HCT116 (cell line): Measurements from ENCODE around the gene ELMOD1. TPM values are rescaled to one million over a fixed set of nuclear protein-coding genes. Genes with fewer than 3 reads are reported as not detected.

Source experiments
- ATAC-seq: fragments of 200-7000 bp; cut with Tn5 transposase; 2 replicates; pipeline ENCODE4 v1.9.1; 2020; ENCODE audit warnings: mild to moderate bottlenecking, moderate library complexity
- BruUV-seq: library from RNA; stranded (reverse); fragments of 400-500 nt; replicated peaks from 2 replicates; lab custom pipeline; 2021; lab: Mats Ljungman, UMichigan
- CTCF ChIA-PET: fragments of 300-600 bp; sonication (Branson Sonifier 250); formaldehyde crosslinking; loops from one replicate; lab custom pipeline; 2021; ENCODE audit warnings: antibody characterized with exemption; lab: Charles Lee
- POLR2A ChIA-PET: fragments of 300-600, 350-600 bp; sonication (Branson Sonifier 250); formaldehyde crosslinking; loops from one replicate; lab custom pipeline; 2021; ENCODE audit warnings: antibody characterized with exemption; lab: Charles Lee
- RAD21 ChIA-PET, 2 experiments: fragments of 300-600 bp; sonication (Branson Sonifier 250); formaldehyde crosslinking; loops; one replicate each; lab custom pipeline; 2023; ENCODE audit warnings: low total read pairs in 2 of 2; ENCODE audit not compliant: uncharacterized antibody in 2 of 2, unreplicated experiment in 2 of 2, low non-redundant PET in 1 of 2; lab: Charles Lee
- DNase-seq: peaks from one replicate; pipeline ENCODE4 v3.0.0-alpha.2; 2010; ENCODE audit warnings: low read depth, low spot score
- H2AFZ ChIP-seq: fragments of 200-600 bp; shearing (Covaris generic), sonication (generic); 2 replicates; pipeline ENCODE4 v1.6.1; 2017; ENCODE audit warnings: low read depth, mixed run types, mixed read lengths, antibody characterized with exemption, low read length; ENCODE audit not compliant: poor library complexity, severe bottlenecking
- H3K27ac ChIP-seq: 2 replicates; pipeline ENCODE4 v1.5.1; 2012; ENCODE audit warnings: low read depth, low read length
- H3K27me3 ChIP-seq: fragments of 200-600 bp; sonication (generic); 2 replicates; pipeline ENCODE4 v1.6.1; 2016; ENCODE audit warnings: mixed run types, low read length, mixed read lengths; ENCODE audit not compliant: insufficient read depth
- H3K36me3 ChIP-seq, 2 experiments: fragments of 200-500 bp in 1 of 2; fragments of 200-600 bp in 1 of 2; sonication (Bioruptor generic) in 1 of 2; sonication (generic) in 1 of 2; 2 replicates each; pipeline versions ENCODE4 v1.5.1 to v1.6.1; 2014 to 2016; ENCODE audit warnings: low read length in 2 of 2, inconsistent platforms in 1 of 2, mixed read lengths in 1 of 2, mixed run types in 1 of 2; ENCODE audit not compliant: insufficient read depth in 2 of 2, control insufficient read depth in 1 of 2
- H3K4me1 ChIP-seq, 2 experiments: fragments of 200-600 bp in 1 of 2; sonication (generic) in 1 of 2; 2 replicates each; pipeline versions ENCODE4 v1.5.1 to v1.6.1; 2012 to 2017; ENCODE audit warnings: low read length in 2 of 2, inconsistent platforms in 1 of 2, mild to moderate bottlenecking in 1 of 2, mixed read lengths in 1 of 2, mixed run types in 1 of 2, moderate library complexity in 1 of 2; ENCODE audit not compliant: insufficient read depth in 2 of 2, control insufficient read depth in 1 of 2
- H3K4me2 ChIP-seq: fragments of 200-600 bp; sonication (generic); 2 replicates; pipeline ENCODE4 v1.6.1; 2017; ENCODE audit warnings: mixed run types, low read length, mixed read lengths
- H3K4me3 ChIP-seq, 2 experiments: fragments of 200-600 bp in 1 of 2; sonication (generic) in 1 of 2; replicated peaks in 1 of 2; 2 replicates each; pipeline ENCODE4 v1.5.1; 2011 to 2016; ENCODE audit warnings: low read length in 2 of 2, control low read depth in 1 of 2, low read depth in 1 of 2, mild to moderate bottlenecking in 1 of 2, mixed read lengths in 1 of 2, mixed run types in 1 of 2
- H3K79me2 ChIP-seq: fragments of 200-600 bp; sonication (generic); 2 replicates; pipeline ENCODE4 v1.6.1; 2017; ENCODE audit warnings: mild to moderate bottlenecking, mixed run types, low read length, moderate library complexity, mixed read lengths; ENCODE audit not compliant: insufficient read depth
- H3K9ac ChIP-seq: fragments of 200-600 bp; sonication (generic); 2 replicates; pipeline ENCODE4 v1.6.1; 2016; ENCODE audit warnings: low read length, mixed read lengths
- H3K9me2 ChIP-seq: fragments of 200-600 bp; sonication (generic), shearing (Covaris generic); 2 replicates; pipeline ENCODE4 v1.6.1; 2017; ENCODE audit warnings: mixed run types, mild to moderate bottlenecking, moderate library complexity; ENCODE audit not compliant: insufficient read depth
- H3K9me3 ChIP-seq, 2 experiments: fragments of 200-500 bp in 1 of 2; fragments of 200-600 bp in 1 of 2; sonication (Bioruptor generic) in 1 of 2; sonication (generic) in 1 of 2; 2 replicates each; pipeline ENCODE4 v1.6.1; 2014 to 2017; ENCODE audit warnings: low read length in 2 of 2, mixed read lengths in 2 of 2, inconsistent platforms in 1 of 2, low read depth in 1 of 2, mild to moderate bottlenecking in 1 of 2, mixed run types in 1 of 2, moderate library complexity in 1 of 2; ENCODE audit not compliant: control insufficient read depth in 1 of 2, insufficient read depth in 1 of 2
- H4K20me1 ChIP-seq: fragments of 200-600 bp; sonication (generic), shearing (Covaris generic); 2 replicates; pipeline ENCODE4 v1.6.1; 2017; ENCODE audit warnings: mixed run types, mild to moderate bottlenecking, moderate library complexity; ENCODE audit not compliant: insufficient read depth
- CBX3 ChIP-seq: IDR thresholded peaks from 2 replicates; pipeline ENCODE4 v1.6.1; 2012; ENCODE audit warnings: low read depth
- CEBPB ChIP-seq: IDR thresholded peaks from 2 replicates; pipeline ENCODE4 v1.6.1; 2012; ENCODE audit warnings: low read depth
- CTCF ChIP-seq, 3 experiments: fragments of 200-600 bp in 1 of 3; sonication (generic) in 1 of 3; IDR thresholded peaks in 2 of 3; conservative IDR thresholded peaks in 1 of 3; 2 replicates each; pipeline ENCODE4 v1.5.1; 2012 to 2017; ENCODE audit warnings: low read depth in 2 of 3, low read length in 2 of 3, antibody characterized with exemption in 1 of 3, borderline replicate concordance in 1 of 3, control low read depth in 1 of 3, mild to moderate bottlenecking in 1 of 3, mixed read lengths in 1 of 3, mixed run types in 1 of 3, moderate library complexity in 1 of 3; ENCODE audit not compliant: insufficient read depth in 1 of 3
- EGR1 ChIP-seq: IDR thresholded peaks from 2 replicates; pipeline ENCODE4 v1.6.1; 2012; ENCODE audit warnings: low read depth
- ELF1 ChIP-seq: IDR thresholded peaks from 2 replicates; pipeline ENCODE4 v1.6.1; 2012; ENCODE audit warnings: low read depth, borderline replicate concordance
- EZH2 ChIP-seq: fragments of 200-600 bp; sonication (generic); IDR thresholded peaks from 2 replicates; pipeline ENCODE4 v1.6.1; 2017; ENCODE audit warnings: antibody characterized with exemption, mixed run types
- JUND ChIP-seq: IDR thresholded peaks from 2 replicates; pipeline ENCODE4 v1.6.1; 2012
- MAX ChIP-seq: IDR thresholded peaks from 2 replicates; pipeline ENCODE4 v1.6.1; 2012
- POLR2A ChIP-seq: IDR thresholded peaks from 2 replicates; pipeline ENCODE4 v1.7.0; 2011; ENCODE audit warnings: borderline replicate concordance; ENCODE audit not compliant: insufficient read depth, insufficient read length; ENCODE audit errors: extremely low read depth
- POLR2AphosphoS5 ChIP-seq: IDR thresholded peaks from 2 replicates; pipeline ENCODE4 v1.6.1; 2011; ENCODE audit warnings: mild to moderate bottlenecking, low read depth, low read length, moderate library complexity
- RAD21 ChIP-seq: IDR thresholded peaks from 2 replicates; pipeline ENCODE4 v1.6.1; 2012; ENCODE audit warnings: low read depth, mild to moderate bottlenecking
- SIN3A ChIP-seq: IDR thresholded peaks from 2 replicates; pipeline ENCODE4 v1.6.1; 2012; ENCODE audit warnings: low read depth
- SP1 ChIP-seq: IDR thresholded peaks from 2 replicates; pipeline ENCODE4 v1.6.1; 2012; ENCODE audit warnings: low read depth
- SRF ChIP-seq: IDR thresholded peaks from 2 replicates; pipeline ENCODE4 v1.6.1; 2012; ENCODE audit warnings: low read depth
- TCF7L2 ChIP-seq: IDR thresholded peaks from 2 replicates; pipeline ENCODE4 v1.7.0; 2011; ENCODE audit warnings: borderline replicate concordance, inconsistent platforms; ENCODE audit not compliant: insufficient read depth, insufficient read length; ENCODE audit errors: extremely low read depth
- YY1 ChIP-seq: IDR thresholded peaks from 2 replicates; pipeline ENCODE4 v1.6.1; 2011; ENCODE audit warnings: low read length, low read depth, moderate library complexity, mild to moderate bottlenecking; ENCODE audit not compliant: insufficient replicate concordance; ENCODE audit errors: extremely low read depth
- ZNF274 ChIP-seq: fragments of 200-500 bp; sonication (Bioruptor generic); IDR thresholded peaks from 2 replicates; pipeline ENCODE4 v1.6.1; 2014; ENCODE audit warnings: mild to moderate bottlenecking, low read depth, low read length, inconsistent platforms
- intact Hi-C: fragments of 100-400 bp; cut with micrococcal nuclease; formaldehyde crosslinking; loops from 2 replicates; pipeline ENCODE4 v1.10.0; 2022
- total RNA-seq: library from RNA; stranded (reverse); gene quantifications from one replicate; pipeline ENCODE4 v1.2.1, GENCODE V29; 2021; ENCODE audit not compliant: unreplicated experiment

Gene ELMOD1
- total RNA-seq, 1 experiment from 2014 or later = 2.9 TPM

GRCh38 chr11:107549954-107550285, 41.0 kb upstream of the ELMOD1 start:
- ChIA-PET RAD21 (no interaction called here), POLR2A (no interaction called here), CTCF (interaction anchor here (1.3 to 3.4 kb wide), 2 partner anchors 25 to 139 kb away, joined by 3 to 29 read pairs; no protein-coding TSS in a partner anchor)
- Histone ChIP-seq H3K9me3 (no peaks in the 10 kb centered on the region), H3K4me2 (no peak overlapping the region), H3K27ac (no peak overlapping the region), H4K20me1 (no peaks in the 10 kb centered on the region; the same call in 1 of the 2 replicates), H3K79me2 (no peaks in the 10 kb centered on the region), H3K9ac (no peak overlapping the region), H3K4me3 (no peak overlapping the region), H2AFZ (no peak overlapping the region), H3K36me3 (peaks cover 0 to 15% of the 10 kb centered on the region in 2 experiments; a peak in 2 of 4 replicates), H3K27me3 (no peaks in the 10 kb centered on the region), H3K9me2 (no peaks in the 10 kb centered on the region), H3K4me1 (peaks cover 8 to 9% of the 10 kb centered on the region in 2 experiments)
- no TSS peak for BruUV-seq
- intact Hi-C loops = loop anchor here (1.0 kb wide), 1 partner anchor 139 kb away; no protein-coding TSS in a partner anchor
- ATAC-seq (no peak), DNase-seq (no peak)
- no peak for TF ChIP-seq POLR2A
- TF ChIP-seq EGR1 = no peak

GRCh38 chr11:107550304-107550703, 40.6 kb upstream of the ELMOD1 start:
- Histone ChIP-seq H3K36me3 (peaks cover 0 to 17% of the 10 kb centered on the region in 2 experiments; a peak in 3 of 4 replicates), H3K4me1 (peaks cover 5 to 6% of the 10 kb centered on the region in 2 experiments; a peak in 3 of 4 replicates), H3K4me2 (no peak overlapping the region), H3K9me3 (no peaks in the 10 kb centered on the region), H3K9me2 (no peaks in the 10 kb centered on the region), H3K27ac (no peak overlapping the region), H3K9ac (no peak overlapping the region), H3K27me3 (no peaks in the 10 kb centered on the region), H2AFZ (no peak overlapping the region), H3K79me2 (no peaks in the 10 kb centered on the region), H4K20me1 (no peaks in the 10 kb centered on the region; the same call in 1 of the 2 replicates), H3K4me3 (no peak overlapping the region)
- RAD21 ChIA-PET = no interaction called here
- no peak for ATAC-seq
- CTCF ChIA-PET = interaction anchor here (3.4 kb wide), 1 partner anchor 139 kb away, joined by 29 read pairs; no protein-coding TSS in a partner anchor
- intact Hi-C loops = no loop called here
- POLR2A ChIA-PET = no interaction called here
- TF ChIP-seq CEBPB (no peak), TCF7L2 (no peak), ELF1 (no peak), POLR2A (no peak), CBX3 (no peak), SRF (no peak), MAX (no peak), RAD21 (no peak), CTCF (IDR thresholded peaks at IDR 0.05 in 2 of 3, conservative IDR thresholded peaks at IDR 0.05 in 1 of 3; ENCODE audit: borderline replicate concordance in 1 of 3, insufficient read depth in 1 of 3, low read depth in 2 of 3, low read length in 2 of 3) (no peak), JUND (no peak), YY1 (no peak), SP1 (no peak), SIN3A (no peak), EZH2 (no peak), POLR2AphosphoS5 (no peak), ZNF274 (no peak), EGR1 (no peak)
- no TSS peak for BruUV-seq
- DNase-seq = no peak
